ENCODE measurements around the gene FAM199X. TPM values are rescaled to one million over a fixed set of nuclear protein-coding genes. Genes with fewer than 3 reads are reported as not detected.

Gene FAM199X
- total and polyA plus RNA-seq, 9 donors = 10.4 to 16.4 (median 14.0) TPM

Other genes starting within 250 kb of the FAM199X start
- 11.3 TPM for gene TMSB15B, start 203.8 kb upstream of the FAM199X start, total RNA-seq
- 10 to 100 TPM in 6 of 8 donors, 1 to 10 TPM in 2; 8.2 to 13.9 (median 11.0) TPM for gene TMSB15B, start 203.8 kb upstream of the FAM199X start, polyA plus RNA-seq (ENCODE audit: insufficient read depth in 1 of 8, insufficient read length in 8 of 8, low replicate concordance in 1 of 8)
- gene H2BW1, start 152.7 kb upstream of the FAM199X start, total RNA-seq = not detected
- not detected for gene H2BW1, start 152.7 kb upstream of the FAM199X start, polyA plus RNA-seq (ENCODE audit: insufficient read depth in 1 of 8, insufficient read length in 8 of 8, low replicate concordance in 1 of 8)
- gene H2BW2, start 126.5 kb upstream of the FAM199X start, total RNA-seq = not detected
- under 1 TPM; 0.26 to 0.83 (median 0.44) TPM for gene H2BW2, start 126.5 kb upstream of the FAM199X start, polyA plus RNA-seq (ENCODE audit: insufficient read depth in 1 of 8, insufficient read length in 8 of 8, low replicate concordance in 1 of 8)
- gene TMSB15C, start 90.2 kb upstream of the FAM199X start, total RNA-seq = 5.3 TPM
- 1 to 10 TPM; 4.5 to 8.4 (median 4.9) TPM for gene TMSB15C, start 90.2 kb upstream of the FAM199X start, polyA plus RNA-seq (ENCODE audit: insufficient read depth in 1 of 8, insufficient read length in 8 of 8, low replicate concordance in 1 of 8)
- gene ZCCHC18, start 53.9 kb upstream of the FAM199X start, total RNA-seq = 2.3 TPM
- 1 to 10 TPM; 2.1 to 3.5 (median 2.5) TPM for gene ZCCHC18, start 53.9 kb upstream of the FAM199X start, polyA plus RNA-seq (ENCODE audit: insufficient read depth in 1 of 8, insufficient read length in 8 of 8, low replicate concordance in 1 of 8)
- 8.8 TPM for gene SLC25A53, start 9.4 kb upstream of the FAM199X start, total RNA-seq
- 1 to 10 TPM; 3.1 to 7.2 (median 6.5) TPM for gene SLC25A53, start 9.4 kb upstream of the FAM199X start, polyA plus RNA-seq (ENCODE audit: insufficient read depth in 1 of 8, insufficient read length in 8 of 8, low replicate concordance in 1 of 8)
- not detected for gene ESX1, start 88.5 kb downstream of the FAM199X start, total RNA-seq
- not detected for gene ESX1, start 88.5 kb downstream of the FAM199X start, polyA plus RNA-seq (ENCODE audit: insufficient read depth in 1 of 8, insufficient read length in 8 of 8, low replicate concordance in 1 of 8)